Left lung (tissue), 10 donors: ENCODE results near the gene GZMA. TPM values are rescaled to one million over a fixed set of nuclear protein-coding genes. Genes with fewer than 3 reads are reported as not detected.

Experiments used
- ATAC-seq: fragments of 200-7000 bp; cut with Tn5 transposase; one replicate; pipeline ENCODE4 v1.9.1; 2020; ENCODE audit warnings: moderate library complexity
- DNase-seq, 4 donors: peaks; one replicate each; pipeline ENCODE4 v3.0.0-alpha.2; 2013 to 2020
- H3K27ac ChIP-seq, 2 donors: fragments of 200-600 bp; sonication (generic) in 1 of 2; one replicate each; pipeline versions ENCODE4 v1.5.0 to v1.8.0; 2020 to 2021
- H3K27me3 ChIP-seq, 2 donors: fragments of 200-600 bp; sonication (generic) in 1 of 2; one replicate each; pipeline versions ENCODE4 v1.5.0 to v1.8.0; 2020 to 2021
- H3K36me3 ChIP-seq, 2 donors: fragments of 200-600 bp; sonication (generic) in 1 of 2; one replicate each; pipeline versions ENCODE4 v1.5.0 to v1.8.0; 2020 to 2021
- H3K4me1 ChIP-seq, 2 donors: fragments of 200-600 bp; one replicate each; pipeline ENCODE4 v1.8.0; 2021
- H3K4me3 ChIP-seq, 2 donors: fragments of 200-600 bp; sonication (generic) in 1 of 2; one replicate each; pipeline versions ENCODE4 v1.5.0 to v1.8.0; 2020 to 2021; ENCODE audit warnings: mild to moderate bottlenecking in 1 of 2
- H3K9me3 ChIP-seq, 2 donors: fragments of 200-600 bp; sonication (generic) in 1 of 2; one replicate each; pipeline versions ENCODE4 v1.5.0 to v1.8.0; 2020 to 2021
- intact Hi-C, 2 donors: fragments of 100-400 bp; cut with DNase I; formaldehyde crosslinking; loops; one replicate each; pipeline versions ENCODE4 v1.11.2 to v1.14.2; 2022
- polyA plus RNA-seq, 6 donors: library from polyadenylated mRNA; unstranded; fragments of 120-200 nt; gene quantifications; one replicate each; pipeline ENCODE4 v1.2.1, GENCODE V29; 2013; ENCODE audit not compliant: insufficient read length in 6 of 6
- total RNA-seq, 2 donors: library from RNA; stranded (reverse); fragmentation: NEBNext Ultra II Directional; extraction: Animal tissue kit (Norgen Biotek cat#: 25700); gene quantifications; one replicate each; pipeline ENCODE4 v1.2.1, GENCODE V29; 2021
- TF ChIP-seq, protein P1 (sequence below), 2 donors: fragments of 200-600 bp; sonication (generic) in 1 of 2; IDR thresholded peaks; one replicate each; pipeline versions ENCODE4 v1.5.0 to v1.8.0; 2021; ENCODE audit warnings: antibody characterized with exemption in 2 of 2
- donor health status: DM: no; HTN: yes; CAD: no.
- donor health status: DM: no; HTN: no; CAD: no.

The GZMA gene
- total and polyA plus RNA-seq, 8 donors: 1.8 to 6.3 (median 3.3) TPM

DNA sequence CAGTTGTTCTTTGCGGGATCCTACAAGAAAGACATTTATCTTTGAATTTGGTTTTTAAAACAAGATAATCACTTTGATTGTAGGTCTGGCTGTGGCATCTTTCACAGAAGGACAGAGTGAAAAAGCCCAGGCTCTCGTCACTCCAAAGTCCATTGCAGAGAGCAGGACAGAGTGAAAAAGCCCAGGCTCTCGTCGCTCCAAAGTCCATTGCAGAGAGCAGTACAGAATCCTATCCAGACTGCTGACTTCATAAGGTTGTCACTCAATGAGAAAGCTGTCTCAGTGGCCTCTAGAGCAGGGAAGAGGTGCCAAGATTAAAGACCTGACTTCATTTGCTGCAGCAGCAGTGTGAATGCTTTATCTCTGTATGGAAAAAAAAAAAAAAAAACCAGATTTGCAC is 41.2 kb downstream of the GZMA start:
- intact Hi-C loops: loop anchor here in 1 of 2 donors (10.0 kb wide), 1 partner anchor 239 kb away; no protein-coding TSS in a partner anchor
- Histone ChIP-seq H3K4me3 (no peak overlapping the region), H3K9me3 (no peaks in the 10 kb centered on the region), H3K4me1 (peaks cover 0 to 5% of the 10 kb centered on the region in 2 donors), H3K36me3 (no peaks in the 10 kb centered on the region), H3K27me3 (peaks cover 0 to 20% of the 10 kb centered on the region in 2 donors), H3K27ac (no peak overlapping the region)
- TF ChIP-seq, protein P1, sequence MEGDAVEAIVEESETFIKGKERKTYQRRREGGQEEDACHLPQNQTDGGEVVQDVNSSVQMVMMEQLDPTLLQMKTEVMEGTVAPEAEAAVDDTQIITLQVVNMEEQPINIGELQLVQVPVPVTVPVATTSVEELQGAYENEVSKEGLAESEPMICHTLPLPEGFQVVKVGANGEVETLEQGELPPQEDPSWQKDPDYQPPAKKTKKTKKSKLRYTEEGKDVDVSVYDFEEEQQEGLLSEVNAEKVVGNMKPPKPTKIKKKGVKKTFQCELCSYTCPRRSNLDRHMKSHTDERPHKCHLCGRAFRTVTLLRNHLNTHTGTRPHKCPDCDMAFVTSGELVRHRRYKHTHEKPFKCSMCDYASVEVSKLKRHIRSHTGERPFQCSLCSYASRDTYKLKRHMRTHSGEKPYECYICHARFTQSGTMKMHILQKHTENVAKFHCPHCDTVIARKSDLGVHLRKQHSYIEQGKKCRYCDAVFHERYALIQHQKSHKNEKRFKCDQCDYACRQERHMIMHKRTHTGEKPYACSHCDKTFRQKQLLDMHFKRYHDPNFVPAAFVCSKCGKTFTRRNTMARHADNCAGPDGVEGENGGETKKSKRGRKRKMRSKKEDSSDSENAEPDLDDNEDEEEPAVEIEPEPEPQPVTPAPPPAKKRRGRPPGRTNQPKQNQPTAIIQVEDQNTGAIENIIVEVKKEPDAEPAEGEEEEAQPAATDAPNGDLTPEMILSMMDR (IDR thresholded peaks at IDR 0.05): no peak
- DNase-seq (no peak), ATAC-seq (no peak)

DNA sequence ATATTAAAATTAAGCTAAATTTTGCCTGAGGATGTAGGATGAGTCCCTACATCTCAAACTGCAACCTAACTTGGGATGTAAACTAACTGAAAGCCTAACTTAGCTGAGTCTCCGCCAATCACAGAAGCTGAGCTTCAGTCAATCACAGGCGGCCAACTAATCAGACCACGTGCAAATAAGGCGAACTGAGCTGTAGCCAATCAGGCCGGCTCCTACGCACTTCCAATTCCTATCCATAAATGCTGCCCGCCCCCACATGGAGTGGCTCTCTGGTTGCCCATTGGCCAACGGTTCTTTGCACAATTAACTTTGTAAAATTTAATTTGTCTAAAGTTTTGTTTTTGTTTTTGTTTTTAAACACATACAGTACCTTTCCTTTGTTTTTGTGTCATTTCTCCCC is 43.6 kb downstream of the GZMA start:
- DNase-seq (no peak), ATAC-seq (no peak)
- H3K27me3 ChIP-seq: peaks cover 0 to 20% of the 10 kb centered on the region in 2 donors
- no peak overlapping the region for H3K27ac ChIP-seq
- TF ChIP-seq, protein P1 (IDR thresholded peaks at IDR 0.05): no peak
- no peaks in the 10 kb centered on the region for H3K9me3 ChIP-seq
- H3K36me3 ChIP-seq: no peaks in the 10 kb centered on the region
- H3K4me3 ChIP-seq: no peak overlapping the region
- H3K4me1 ChIP-seq: peaks cover 0 to 5% of the 10 kb centered on the region in 2 donors
- intact Hi-C loops: loop anchor here in 1 of 2 donors (10.0 kb wide), 1 partner anchor 241 kb away; no protein-coding TSS in a partner anchor

DNA sequence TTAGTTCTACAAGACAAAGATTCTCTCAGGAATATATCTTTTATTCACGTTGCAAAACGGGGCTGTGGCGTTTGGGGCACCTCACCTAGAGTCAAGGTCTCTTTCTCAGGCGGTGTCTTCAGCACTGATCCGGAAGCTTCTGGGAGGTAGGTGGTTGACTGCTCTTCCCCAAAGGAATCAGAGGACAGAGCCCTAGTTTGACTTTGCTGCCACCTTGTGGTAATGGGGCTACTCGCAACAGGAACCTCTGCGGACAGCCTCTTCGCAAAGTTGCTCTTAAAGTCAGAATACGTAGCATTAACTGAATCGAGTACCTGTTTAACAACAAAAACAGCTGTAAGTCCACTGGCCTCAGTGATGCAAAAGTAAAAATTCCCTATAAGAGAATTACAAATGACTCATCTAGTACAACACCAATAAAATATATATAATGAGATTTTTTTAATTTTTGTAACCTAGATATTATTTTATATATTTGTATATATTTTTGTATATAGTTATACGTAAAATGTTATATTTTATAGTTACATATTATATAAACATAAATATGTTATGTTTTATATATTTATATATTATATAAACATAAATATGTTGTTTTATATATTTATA is 44.2 kb downstream of the GZMA start:
- intact Hi-C loops: loop anchor here in 1 of 2 donors (10.0 kb wide), 1 partner anchor 242 kb away; no protein-coding TSS in a partner anchor
- peak in 3 of 4 donors; percentile 67 to 83 (median 72) for DNase-seq
- TF ChIP-seq, protein P1 (IDR thresholded peaks at IDR 0.05): peak; percentile 85 to 91
- H3K36me3 ChIP-seq: no peaks in the 10 kb centered on the region
- H3K27me3 ChIP-seq: peaks cover 0 to 20% of the 10 kb centered on the region in 2 donors
- peaks cover 0 to 5% of the 10 kb centered on the region in 2 donors for H3K4me1 ChIP-seq
- H3K9me3 ChIP-seq: no peaks in the 10 kb centered on the region
- peak; percentile 99 for ATAC-seq
- H3K27ac ChIP-seq: no peak overlapping the region
- no peak overlapping the region for H3K4me3 ChIP-seq

DNA sequence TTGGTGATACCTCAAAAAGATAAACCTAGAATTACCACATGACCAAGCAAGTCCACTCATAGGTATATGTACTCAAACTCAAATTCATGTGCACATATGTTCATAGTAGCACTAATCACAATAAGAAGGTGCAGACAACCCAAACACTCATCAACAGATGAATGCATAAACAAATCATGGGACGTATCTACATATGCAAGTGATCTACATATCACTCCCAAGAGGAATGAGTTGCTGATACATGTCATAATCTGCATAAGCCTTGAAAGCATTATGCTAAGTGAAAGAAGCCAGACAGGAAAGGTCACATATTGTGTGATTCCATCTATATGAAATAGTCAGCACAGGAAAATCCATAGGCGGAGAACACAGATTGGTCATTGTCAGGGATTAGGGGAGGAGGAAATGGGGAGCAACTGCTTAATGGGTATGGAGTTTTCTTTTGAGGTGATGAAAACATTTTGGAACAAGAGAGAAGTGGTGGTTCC is 46.9 kb downstream of the GZMA start:
- no peaks in the 10 kb centered on the region for H3K36me3 ChIP-seq
- H3K27me3 ChIP-seq: peaks cover 0 to 22% of the 10 kb centered on the region in 2 donors
- H3K4me1 ChIP-seq: peaks cover 0 to 5% of the 10 kb centered on the region in 2 donors
- ATAC-seq (no peak), DNase-seq (no peak)
- no peaks in the 10 kb centered on the region for H3K9me3 ChIP-seq
- intact Hi-C loops: loop anchor here in 1 of 2 donors (10.0 kb wide), 1 partner anchor 245 kb away; no protein-coding TSS in a partner anchor
- H3K4me3 ChIP-seq: no peak overlapping the region
- TF ChIP-seq, protein P1 (IDR thresholded peaks at IDR 0.05): no peak
- no peak overlapping the region for H3K27ac ChIP-seq
